Epithelial cell of esophagus (primary cell): ENCODE data around the gene UBASH3A.
"Not testable (repeated sequence)": the region's sequence is repeated elsewhere in the genome, so short reads cannot be mapped to it uniquely, and the experiment has no call there.

Source experiments
- DNase-seq: peaks from one replicate; pipeline ENCODE4 v3.0.0; 2010; ENCODE audit warnings: low read depth
- H3K4me3 ChIP-seq: 2 replicates; pipeline ENCODE4 v1.5.1; 2011; ENCODE audit warnings: mild to moderate bottlenecking, low read length, control low read depth
- CTCF ChIP-seq: IDR thresholded peaks from 2 replicates; pipeline ENCODE4 v1.5.1; 2011; ENCODE audit warnings: low read depth, mild to moderate bottlenecking, low read length, control low read depth, inconsistent platforms; ENCODE audit not compliant: insufficient read depth; ENCODE audit errors: missing control alignments

The UBASH3A gene

DNA sequence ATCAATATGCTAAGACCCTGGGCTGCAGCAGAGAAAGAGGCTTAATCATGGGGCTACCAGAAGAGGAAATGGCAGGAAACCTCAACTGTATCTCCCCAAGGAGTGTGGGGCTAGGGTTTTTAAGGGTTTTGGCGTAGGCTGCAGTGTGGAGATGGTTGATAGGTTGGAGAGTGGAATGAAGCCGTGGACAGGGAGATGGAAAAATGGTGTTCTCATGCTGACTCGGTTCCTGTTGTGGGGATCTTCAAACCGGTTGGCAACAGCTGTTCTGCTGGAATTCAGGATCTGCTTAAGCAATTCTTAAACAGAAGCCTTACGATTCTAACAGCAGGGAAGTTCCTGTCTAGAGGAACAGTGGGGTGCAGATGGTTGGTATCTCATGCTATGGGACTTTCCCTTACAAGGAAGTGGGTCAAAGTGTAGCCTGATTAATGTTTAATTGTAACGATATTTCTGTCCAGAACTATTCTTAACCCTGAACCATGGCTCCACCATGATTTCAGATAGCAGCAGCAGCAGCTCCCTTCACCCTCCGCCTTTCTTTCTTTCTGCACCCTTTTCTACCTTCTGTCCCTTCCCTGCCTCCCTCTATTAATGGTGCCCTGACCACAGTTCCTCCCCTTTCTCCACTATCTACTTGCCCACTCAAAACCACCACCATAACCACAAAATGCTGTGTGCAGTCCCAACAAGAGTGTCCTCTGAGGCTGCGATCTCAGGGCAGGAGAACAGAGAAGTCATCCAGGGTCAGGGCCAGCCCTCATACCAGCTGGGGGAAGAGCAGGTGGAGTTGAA lies 61.5 kb downstream of the UBASH3A start:
- no peak for TF ChIP-seq CTCF
- DNase-seq = peak; percentile 43
- H3K4me3 ChIP-seq = no peak overlapping the region

GRCh38 chr21:42465803-42466127 lies 62.1 kb downstream of the UBASH3A start:
- H3K4me3 ChIP-seq = no peak overlapping the region
- no peak for DNase-seq
- no peak for TF ChIP-seq CTCF

GRCh38 chr21:42466700-42467099 lies 63.0 kb downstream of the UBASH3A start:
- no peak for TF ChIP-seq CTCF
- no peak for DNase-seq
- H3K4me3 ChIP-seq = no peak overlapping the region

DNA sequence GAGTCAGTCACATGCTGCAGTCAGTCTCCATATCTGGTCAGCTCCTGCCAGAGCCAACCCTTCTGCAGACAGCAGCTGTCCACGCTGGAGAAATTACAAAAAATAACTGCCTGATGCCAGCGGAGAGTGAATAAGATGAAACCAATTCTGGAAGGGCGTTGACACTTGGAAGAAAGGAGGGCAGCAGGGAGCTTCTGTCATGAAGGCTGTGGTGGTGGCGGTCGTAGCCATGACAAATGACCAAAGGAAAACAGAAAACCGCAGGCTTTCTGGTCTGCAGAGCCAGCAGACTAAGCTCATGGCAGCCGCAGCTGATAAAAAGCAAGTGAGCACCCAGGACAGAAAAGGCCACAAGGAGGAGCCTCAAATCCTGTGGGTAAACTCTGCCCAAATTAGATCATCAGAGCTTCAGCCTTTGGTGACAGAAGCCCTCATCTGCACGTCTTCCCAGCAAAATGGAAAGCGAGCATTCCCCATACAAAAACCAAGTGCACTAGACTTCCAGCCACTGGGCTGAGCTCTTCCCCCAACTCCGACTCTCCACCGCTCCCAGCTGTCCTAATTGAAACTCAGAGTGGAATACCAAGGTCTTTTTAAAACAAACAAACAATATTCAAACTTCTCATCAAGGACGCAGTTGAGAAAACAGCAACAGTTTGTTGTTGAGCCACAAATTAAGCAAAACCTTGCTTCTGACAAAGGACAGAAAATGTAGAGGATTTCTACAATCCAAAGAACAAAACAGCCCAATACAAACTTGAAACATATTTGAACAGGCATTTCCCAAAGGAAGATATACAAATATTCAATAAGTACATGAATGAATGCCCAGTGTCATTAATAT lies 63.7 kb downstream of the UBASH3A start:
- no peak overlapping the region for H3K4me3 ChIP-seq
- peak; percentile 56 for DNase-seq
- peak; percentile 58 for TF ChIP-seq CTCF

GRCh38 chr21:42468491-42469131 lies 64.9 kb downstream of the UBASH3A start:
- no peak for TF ChIP-seq CTCF
- no peak overlapping the region for H3K4me3 ChIP-seq
- DNase-seq = no peak

GRCh38 chr21:42469272-42469671 lies 65.6 kb downstream of the UBASH3A start:
- no peak overlapping the region for H3K4me3 ChIP-seq
- DNase-seq = no peak
- TF ChIP-seq CTCF = no peak

DNA sequence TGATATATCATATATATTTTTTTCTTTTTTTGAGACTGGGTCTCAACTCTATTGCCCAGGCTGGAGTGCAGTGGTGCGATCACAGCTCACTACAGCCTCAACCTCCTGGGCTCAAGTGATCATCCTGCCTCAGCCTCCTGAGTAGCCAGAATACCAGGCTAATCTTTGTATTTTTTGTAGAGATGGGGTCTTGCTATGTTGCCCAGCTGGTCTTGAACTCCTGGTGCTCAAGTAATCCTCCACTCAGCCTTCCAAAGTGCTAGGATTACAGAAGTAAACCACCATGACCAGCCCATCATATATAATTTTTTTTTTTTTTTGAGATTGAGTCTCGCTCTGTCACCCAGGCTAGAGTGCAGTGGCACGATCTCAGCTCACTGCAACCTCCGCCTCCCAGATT lies 66.0 kb downstream of the UBASH3A start:
- DNase-seq, H3K4me3 ChIP-seq: not testable (repeated sequence)
